Skeletal muscle cell (primary cell): ENCODE measurements around the gene GNG8.

Experiments
- DNase-seq: peaks from one replicate; pipeline ENCODE4 v3.0.0-alpha.2; 2010; ENCODE audit warnings: low read depth
- H3K4me3 ChIP-seq: 2 replicates; pipeline ENCODE4 v1.5.1; 2011; ENCODE audit warnings: low read depth, mild to moderate bottlenecking, control low read depth, low read length, moderate library complexity

The GNG8 gene

DNA sequence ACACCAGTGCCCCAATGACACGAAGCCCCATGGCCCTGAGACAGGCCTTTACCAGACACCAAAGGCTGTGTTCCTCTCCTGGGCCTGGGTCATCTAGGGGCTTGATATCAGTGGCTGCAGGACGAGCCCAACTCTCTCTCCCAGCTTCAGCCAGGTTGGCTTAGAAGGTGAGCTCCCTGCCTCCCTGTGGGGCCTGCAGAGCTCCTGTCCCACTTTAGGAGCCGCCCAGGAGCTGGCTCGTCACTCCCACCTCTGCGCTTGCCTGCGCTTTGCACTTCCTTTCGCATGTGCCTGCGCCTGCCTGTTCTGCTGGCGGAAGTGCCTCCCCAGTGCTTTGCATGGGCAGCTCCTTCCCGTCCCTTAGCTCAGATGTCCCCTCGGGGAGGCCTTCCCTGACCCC, 30.0 kb downstream of the GNG8 start:
- no peak for DNase-seq
- H3K4me3 ChIP-seq = no peak overlapping the region

DNA sequence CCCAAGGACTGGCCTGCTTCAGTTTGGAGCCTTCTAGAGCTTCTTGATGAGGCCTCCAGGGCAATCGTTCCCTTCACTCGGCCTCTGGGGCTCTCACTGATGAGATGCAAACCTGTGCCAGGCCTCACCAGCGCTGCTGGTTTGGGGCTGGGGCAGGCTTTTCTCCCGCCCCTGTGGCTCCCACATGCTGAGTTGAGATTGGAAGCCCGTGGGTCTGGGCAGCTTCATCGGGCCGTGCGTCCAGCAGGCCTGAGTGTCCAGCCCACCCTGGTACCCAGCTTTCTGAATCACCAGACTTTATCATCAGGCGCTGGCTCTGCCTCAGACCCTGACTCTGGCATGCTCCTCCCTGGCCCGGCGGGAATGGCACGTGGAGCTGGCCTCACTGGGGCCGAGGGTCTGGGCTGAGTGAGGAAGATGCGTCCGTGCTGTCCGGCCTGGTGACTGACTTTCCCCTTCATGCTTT, 30.6 kb downstream of the GNG8 start:
- no peak for DNase-seq
- H3K4me3 ChIP-seq = no peak overlapping the region

GRCh38 chr19:46604781-46605355, 31.1 kb downstream of the GNG8 start:
- DNase-seq = no peak

GRCh38 chr19:46603752-46604231, 32.2 kb downstream of the GNG8 start:
- DNase-seq = no peak
- peak overlapping the region; percentile 9 for H3K4me3 ChIP-seq

More at GRCh38 chr19:46604781-46605355, 31.1 kb downstream of the GNG8 start:
- no peak overlapping the region for H3K4me3 ChIP-seq

GRCh38 chr19:46603195-46603637, 32.8 kb downstream of the GNG8 start:
- no peak for DNase-seq
- H3K4me3 ChIP-seq = peak overlapping the region; percentile 100

DNA sequence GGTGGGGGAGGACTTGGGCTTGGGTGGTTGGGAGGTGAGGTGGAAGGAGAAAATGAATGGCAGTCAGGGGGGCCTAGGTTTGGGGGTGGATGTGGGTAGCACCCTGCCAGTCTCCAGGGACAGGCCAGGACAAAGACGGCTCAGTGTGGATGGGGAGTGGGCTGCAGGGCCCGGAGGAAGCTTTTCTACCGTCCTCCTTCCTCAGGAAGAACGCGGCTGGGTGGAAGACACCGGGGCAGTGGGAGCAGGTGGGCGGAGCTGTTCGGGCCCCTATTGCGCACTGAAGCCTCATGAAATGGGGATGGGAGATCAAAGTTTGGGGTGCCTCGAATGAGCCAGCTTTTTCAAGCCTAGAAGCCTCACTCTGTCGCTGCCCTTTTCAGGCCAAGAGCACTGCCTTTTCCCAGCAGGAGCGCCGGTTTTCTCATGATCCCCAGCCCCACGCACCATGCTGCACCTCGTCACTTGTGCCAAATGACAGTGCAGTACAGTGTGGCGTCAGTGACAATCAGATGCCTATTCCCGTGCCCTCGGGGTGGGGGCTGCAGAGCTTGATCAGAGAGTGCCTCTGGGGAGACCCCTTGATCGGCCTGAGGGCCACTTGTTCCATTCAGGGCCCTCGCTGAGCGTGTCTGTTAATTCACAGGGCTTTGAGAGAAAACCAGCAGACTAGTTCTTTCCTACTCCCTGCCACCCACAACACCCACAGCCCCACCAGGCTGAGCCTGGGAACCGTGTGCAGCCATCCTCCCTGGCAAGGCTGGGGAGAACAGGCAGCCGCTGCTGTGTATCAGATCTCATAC, 33.4 kb downstream of the GNG8 start:
- no peak for DNase-seq
- peak overlapping the region; percentile 100 for H3K4me3 ChIP-seq

- DNase-seq = no peak
- peak within 1 kb of the TSS; percentile 100 for H3K4me3 ChIP-seq
Observed at GRCh38 chr19:46601318-46602224, 34.4 kb downstream of the GNG8 start, which contains the start of gene CALM3. Gene CALM3 (plus strand): TSS chr19:46601330. CDS start chr19:46601435, 105 bp downstream.

DNA sequence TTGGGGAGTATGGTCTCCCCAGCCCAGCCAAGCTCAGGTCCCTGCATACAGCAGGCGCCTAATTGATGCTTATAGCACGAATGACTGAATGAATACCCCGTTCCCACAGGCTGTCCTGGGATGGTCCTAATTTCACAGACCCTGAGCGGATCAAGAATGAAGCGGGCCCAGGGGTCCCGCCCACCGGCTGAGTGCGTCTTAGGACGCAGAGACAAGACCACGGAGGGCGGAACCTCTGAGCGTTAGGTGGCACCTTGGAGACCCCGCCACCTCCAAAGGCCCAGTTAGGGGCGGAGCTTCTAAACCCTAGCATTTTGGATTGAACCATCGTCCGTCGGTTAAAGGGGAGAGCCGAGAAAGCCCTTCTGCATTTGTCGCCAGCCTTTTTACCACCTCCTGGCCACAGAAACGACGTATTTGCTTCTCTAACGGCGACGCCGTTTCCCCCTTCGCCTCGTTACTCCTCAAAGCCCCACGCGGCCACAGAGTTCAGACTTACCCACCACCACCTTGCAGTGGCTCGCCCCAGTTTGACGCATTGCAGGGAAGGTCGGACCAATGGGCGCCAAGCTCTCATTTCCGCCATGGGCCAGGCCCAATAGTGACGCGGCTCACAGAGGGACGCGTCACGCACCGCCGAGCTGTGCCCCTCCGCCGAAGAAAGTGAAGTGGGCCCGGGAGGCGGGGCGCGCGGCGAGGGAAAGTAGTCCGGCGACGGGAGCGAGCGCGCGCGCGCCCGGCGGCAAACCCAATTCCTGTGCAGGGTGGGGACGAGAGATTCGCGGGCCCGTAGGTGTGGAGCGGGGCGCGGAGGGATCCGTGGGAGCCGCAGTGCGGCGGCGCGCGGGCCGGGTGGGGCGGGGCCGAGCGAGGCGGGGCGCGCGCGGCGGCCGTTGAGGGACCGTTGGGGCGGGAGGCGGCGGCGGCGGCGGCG, 35.4 kb downstream of the GNG8 start:
- DNase-seq = peak; percentile 92
- H3K4me3 ChIP-seq = peak overlapping the region; percentile 100

- H3K4me3 ChIP-seq = peak overlapping the region; percentile 100
- no peak for DNase-seq
Observed at GRCh38 chr19:46599716-46600373, 36.2 kb downstream of the GNG8 start.

DNA sequence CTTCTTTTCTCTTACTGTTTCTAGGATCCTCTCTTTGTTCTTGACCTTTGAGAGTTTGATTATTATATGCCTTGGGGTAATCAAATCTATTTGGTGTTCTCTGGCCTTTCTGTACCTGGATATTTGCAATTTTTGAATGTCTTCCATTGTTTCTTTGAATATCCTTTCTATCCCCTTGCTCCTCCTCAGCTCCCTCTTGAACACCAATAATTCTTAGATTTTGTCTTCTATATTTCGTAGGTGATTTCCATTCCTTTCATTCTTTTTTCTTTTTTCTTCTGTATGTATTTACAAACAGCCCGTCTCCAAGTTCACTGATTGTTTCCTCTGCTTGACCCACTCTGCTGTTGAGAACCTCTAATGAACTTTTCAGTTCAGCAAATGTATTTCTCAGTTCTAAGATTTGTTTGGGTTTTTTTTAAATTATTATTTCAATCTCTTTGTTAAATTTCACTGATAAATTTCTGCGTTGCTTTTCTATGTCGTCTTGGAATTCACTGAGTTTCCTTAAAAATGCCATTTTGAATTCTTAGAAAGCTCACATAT, 37.6 kb downstream of the GNG8 start:
- DNase-seq = no peak
- no peak overlapping the region for H3K4me3 ChIP-seq

DNA sequence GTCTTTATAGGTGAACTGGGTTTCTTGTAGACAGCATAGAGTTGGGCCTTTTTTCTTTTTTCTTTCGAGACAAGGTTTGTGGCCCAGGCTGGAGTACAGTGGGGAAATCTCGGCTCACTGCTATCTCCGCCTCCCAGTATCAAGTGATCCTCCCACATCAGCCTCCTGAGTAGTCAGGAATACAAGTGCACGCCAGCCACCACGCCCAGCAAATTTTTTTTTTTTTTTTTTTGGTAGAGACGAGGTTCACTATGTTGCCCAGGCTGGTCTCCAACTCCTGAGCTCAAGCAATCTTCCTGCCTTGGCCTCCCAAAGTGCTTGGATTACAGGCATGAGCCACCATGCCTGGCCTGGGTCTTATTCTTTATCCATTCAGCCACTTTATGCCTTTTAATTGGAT, 40.0 kb downstream of the GNG8 start:
- DNase-seq = no peak
- no peak overlapping the region for H3K4me3 ChIP-seq

- DNase-seq = no peak
- H3K4me3 ChIP-seq = no peak overlapping the region
Observed at GRCh38 chr19:46591870-46592269, 44.1 kb downstream of the GNG8 start.

- no peak overlapping the region for H3K4me3 ChIP-seq
- no peak for DNase-seq
Observed at GRCh38 chr19:46591254-46591653, 44.7 kb downstream of the GNG8 start.

GRCh38 chr19:46587861-46588260, 48.1 kb downstream of the GNG8 start:
- no peak overlapping the region for H3K4me3 ChIP-seq
- DNase-seq = no peak

DNA sequence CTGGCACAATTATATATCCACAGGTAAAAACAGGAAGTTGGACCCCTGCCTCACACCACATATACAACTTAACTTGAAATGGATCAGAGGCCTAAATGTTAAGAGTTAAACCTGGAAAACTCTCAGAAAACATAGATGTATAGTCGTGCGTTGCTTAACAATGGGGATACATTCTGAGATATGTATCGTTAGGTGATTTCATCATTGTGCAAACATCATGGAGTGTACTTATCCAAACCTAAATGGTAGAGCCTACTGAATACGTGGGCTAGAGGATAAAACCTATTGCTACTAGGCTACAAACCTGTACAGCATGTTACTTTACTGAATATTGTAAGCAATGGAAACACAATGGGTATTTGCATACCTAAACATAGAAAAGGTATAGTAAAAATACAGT, 49.7 kb downstream of the GNG8 start:
- no peak overlapping the region for H3K4me3 ChIP-seq
- no peak for DNase-seq

- no peak overlapping the region for H3K4me3 ChIP-seq
- no peak for DNase-seq
Observed at GRCh38 chr19:46585539-46585938, 50.5 kb downstream of the GNG8 start.
